Thyroid gland (tissue), 4 donors: ENCODE measurements around the gene CCDC63. TPM values are rescaled to one million over a fixed set of nuclear protein-coding genes. Genes with fewer than 3 reads are reported as not detected.

Source experiments
- DNase-seq, 2 donors: peaks; one replicate each; pipeline ENCODE4 v3.0.0-alpha.2; 2019
- H3K27ac ChIP-seq, 3 donors: fragments of 200-600 bp; sonication (generic); 1 replicate in 2 of 3; 2 replicates in 1 of 3; pipeline ENCODE4 v1.5.1; 2016 to 2019; ENCODE audit warnings: mild to moderate bottlenecking in 1 of 3, moderate library complexity in 1 of 3
- H3K27me3 ChIP-seq: fragments of 200-600 bp; sonication (generic); one replicate; pipeline ENCODE4 v1.5.1; 2019
- H3K36me3 ChIP-seq, 2 donors: fragments of 200-600 bp; sonication (generic); one replicate each; pipeline ENCODE4 v1.5.1; 2016 to 2019
- H3K4me1 ChIP-seq, 2 donors: fragments of 200-600 bp; sonication (generic); one replicate each; pipeline ENCODE4 v1.5.1; 2017 to 2019
- H3K4me3 ChIP-seq, 3 donors: fragments of 200-600 bp; sonication (generic); replicated peaks in 1 of 3; 1 replicate in 2 of 3; 2 replicates in 1 of 3; pipeline ENCODE4 v1.5.1; 2016; ENCODE audit warnings: mild to moderate bottlenecking in 1 of 3
- H3K9me3 ChIP-seq: fragments of 200-600 bp; sonication (generic); one replicate; pipeline ENCODE4 v1.5.1; 2017
- CTCF ChIP-seq, 6 experiments: fragments of 200-600 bp in 3 of 6; fragments of 450-650 bp in 3 of 6; sonication (generic) in 3 of 6; IDR thresholded peaks; one replicate each; pipeline ENCODE4 v1.5.1; 2016 to 2019; ENCODE audit warnings: antibody characterized with exemption in 6 of 6, mild to moderate bottlenecking in 2 of 6, inconsistent platforms in 1 of 6, moderate library complexity in 1 of 6
- POLR2A ChIP-seq, 2 donors: fragments of 450-650 bp; IDR thresholded peaks; one replicate each; pipeline ENCODE4 v1.6.1; 2017; ENCODE audit warnings: antibody characterized with exemption in 2 of 2, mild to moderate bottlenecking in 2 of 2, moderate library complexity in 1 of 2
- WGBS, 2 donors: methylation state at CpG; one replicate each; pipeline ENCODE4 v1.1.5; 2017; 5-methylcytosine and 5-hydroxymethylcytosine counted together
- intact Hi-C: fragments of 100-400 bp; cut with DNase I; formaldehyde crosslinking; loops from one replicate; pipeline ENCODE4 v1.15.1; 2023
- total RNA-seq, 4 donors: library from RNA; depleted of rRNA; stranded (reverse); fragments of >200 nt; gene quantifications; one replicate each; pipeline ENCODE4 v1.2.3, GENCODE V29; 2016

The CCDC63 gene
- total RNA-seq, 4 donors from 2014 or later: not detected

DNA sequence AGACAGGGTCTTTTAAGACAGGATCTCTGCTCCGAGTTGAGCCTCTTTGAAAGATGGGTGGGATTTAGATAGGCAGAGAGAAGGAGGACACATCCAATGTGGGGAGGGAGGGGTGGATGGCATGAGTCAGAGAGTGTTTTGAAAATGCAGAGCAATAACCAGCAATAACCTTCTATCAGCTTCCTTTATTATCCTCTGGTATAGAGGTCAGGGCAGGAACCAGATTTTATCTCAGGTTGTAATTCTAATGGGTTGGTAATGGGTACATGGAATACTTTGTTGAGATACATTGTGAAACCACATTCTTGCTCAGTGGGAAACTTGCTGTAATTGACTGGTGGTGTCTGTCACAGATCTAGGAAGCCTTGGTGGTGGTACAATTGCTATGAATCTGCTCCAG lies 37.6 kb upstream of the CCDC63 start:
- Histone ChIP-seq H3K4me3 (no peak overlapping the region), H3K9me3 (no peaks in the 10 kb centered on the region), H3K4me1 (no peaks in the 10 kb centered on the region), H3K27ac (no peak overlapping the region), H3K36me3 (no peaks in the 10 kb centered on the region), H3K27me3 (peaks cover 5% of the 10 kb centered on the region)
- no peak for TF ChIP-seq CTCF (IDR thresholded peaks at IDR 0.05)
- TF ChIP-seq POLR2A (IDR thresholded peaks at IDR 0.05): no peak
- intact Hi-C loops: no loop called here
- 58 to 63% methylated on average over 1 of the region's 1 CpG for WGBS, 2 donors
- no peak for DNase-seq

GRCh38 chr12:110811972-110812371 lies 34.8 kb upstream of the CCDC63 start:
- TF ChIP-seq POLR2A (IDR thresholded peaks at IDR 0.05) (no peak), CTCF (IDR thresholded peaks at IDR 0.05) (no peak)
- Histone ChIP-seq H3K4me3 (no peak overlapping the region), H3K4me1 (no peaks in the 10 kb centered on the region), H3K36me3 (no peaks in the 10 kb centered on the region), H3K27ac (no peak overlapping the region), H3K27me3 (peaks cover 5% of the 10 kb centered on the region), H3K9me3 (no peaks in the 10 kb centered on the region)
- 77 to 79% methylated on average over 6 of the region's 6 CpGs for WGBS, 2 donors
- no peak for DNase-seq
- intact Hi-C loops: no loop called here

GRCh38 chr12:110813285-110813684 lies 33.5 kb upstream of the CCDC63 start:
- 32 to 35% methylated on average over 8 of the region's 8 CpGs for WGBS, 2 donors
- intact Hi-C loops: no loop called here
- Histone ChIP-seq H3K27ac (no peak overlapping the region), H3K27me3 (peaks cover 5% of the 10 kb centered on the region), H3K9me3 (no peaks in the 10 kb centered on the region), H3K4me3 (no peak overlapping the region), H3K36me3 (no peaks in the 10 kb centered on the region), H3K4me1 (no peaks in the 10 kb centered on the region)
- DNase-seq: no peak
- TF ChIP-seq CTCF (IDR thresholded peaks at IDR 0.05) (no peak), POLR2A (IDR thresholded peaks at IDR 0.05) (no peak)

DNA sequence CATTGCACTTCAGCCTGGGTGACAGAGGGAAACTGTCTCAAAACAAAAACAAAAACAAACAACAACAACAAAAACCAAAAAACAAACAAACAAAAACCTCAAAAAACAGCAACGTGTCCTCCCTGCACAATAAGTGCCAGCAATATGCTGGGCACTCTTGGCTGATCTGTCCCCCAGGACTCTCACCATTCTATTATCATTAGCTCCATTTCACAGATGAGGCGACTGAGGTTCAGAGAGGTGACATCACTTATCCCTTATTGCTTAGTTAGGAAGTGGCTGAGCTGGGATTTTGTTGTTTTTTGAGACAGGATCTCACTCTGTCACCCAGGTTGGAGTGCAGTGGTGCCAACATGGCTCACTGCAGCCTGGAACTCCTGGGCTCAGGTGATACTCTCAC lies 33.0 kb upstream of the CCDC63 start:
- 78 to 85% methylated on average over 2 of the region's 2 CpGs for WGBS, 2 donors
- Histone ChIP-seq H3K4me3 (no peak overlapping the region), H3K9me3 (no peaks in the 10 kb centered on the region), H3K27ac (no peak overlapping the region), H3K27me3 (peaks cover 5% of the 10 kb centered on the region), H3K36me3 (no peaks in the 10 kb centered on the region), H3K4me1 (no peaks in the 10 kb centered on the region)
- intact Hi-C loops: no loop called here
- no peak for DNase-seq
- TF ChIP-seq POLR2A (IDR thresholded peaks at IDR 0.05) (no peak), CTCF (IDR thresholded peaks at IDR 0.05) (no peak)

DNA sequence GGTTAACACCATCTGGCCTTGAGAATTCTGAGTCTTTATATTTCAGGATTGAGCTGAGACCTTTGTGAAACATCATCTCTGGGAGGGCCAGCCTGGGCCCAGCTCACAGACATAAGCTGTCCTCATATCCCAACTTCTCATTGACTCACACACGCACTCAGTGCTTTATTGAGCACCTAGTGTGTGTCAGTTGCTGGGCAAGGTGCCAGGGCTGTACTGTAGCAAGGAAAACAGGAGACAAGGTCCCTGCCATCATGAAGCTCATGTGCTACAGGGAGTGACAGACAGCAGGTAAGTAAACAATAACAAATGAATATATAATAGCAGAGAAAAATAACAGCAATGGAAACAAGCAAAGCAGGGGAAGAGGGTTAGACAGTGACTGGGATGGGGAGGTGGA lies 30.5 kb upstream of the CCDC63 start:
- no peaks in the 10 kb centered on the region for H3K9me3 ChIP-seq
- no peaks in the 10 kb centered on the region for H3K36me3 ChIP-seq
- peaks cover 5% of the 10 kb centered on the region for H3K27me3 ChIP-seq
- TF ChIP-seq POLR2A (IDR thresholded peaks at IDR 0.05): no peak
- TF ChIP-seq CTCF (IDR thresholded peaks at IDR 0.05): no peak
- no peaks in the 10 kb centered on the region for H3K4me1 ChIP-seq
- DNase-seq: no peak
- intact Hi-C loops: no loop called here
- H3K27ac ChIP-seq: no peak overlapping the region
- WGBS, 2 donors: 91 to 95% methylated on average over 1 of the region's 1 CpG
- no peak overlapping the region for H3K4me3 ChIP-seq
